Activated gamma-delta T cell (primary cell): ENCODE results near the gene SLC39A11.
"Not testable (repeated sequence)": the region's sequence is repeated elsewhere in the genome, so short reads cannot be mapped to it uniquely, and the experiment has no call there.

ENCODE experiments used
- DNase-seq: peaks from one replicate; lab custom pipeline; 2025; lab: John Stamatoyannopoulos, UW

Gene SLC39A11

GRCh38 chr17:72657467-72658317, 434.8 kb downstream of the SLC39A11 start:
- DNase-seq: no peak

GRCh38 chr17:72656130-72656763, 436.2 kb downstream of the SLC39A11 start:
- DNase-seq: no peak

- DNase-seq: no peak
Measured at GRCh38 chr17:72654706-72655105, 437.8 kb downstream of the SLC39A11 start.

- no peak for DNase-seq
Measured at GRCh38 chr17:72651988-72652387, 440.5 kb downstream of the SLC39A11 start.

GRCh38 chr17:72648702-72649101, 443.8 kb downstream of the SLC39A11 start:
- no peak for DNase-seq

- no peak for DNase-seq
Measured at GRCh38 chr17:72646176-72646575, 446.3 kb downstream of the SLC39A11 start.

GRCh38 chr17:72644492-72644891, 448.0 kb downstream of the SLC39A11 start:
- DNase-seq: no peak

- no peak for DNase-seq
Measured at GRCh38 chr17:72643575-72644216, 448.8 kb downstream of the SLC39A11 start.

GRCh38 chr17:72642720-72643119, 449.8 kb downstream of the SLC39A11 start:
- DNase-seq: no peak

- DNase-seq: no peak
Measured at GRCh38 chr17:72640415-72641165, 451.9 kb downstream of the SLC39A11 start.

GRCh38 chr17:72639711-72640110, 452.8 kb downstream of the SLC39A11 start:
- DNase-seq: no peak

GRCh38 chr17:72638932-72639331, 453.6 kb downstream of the SLC39A11 start:
- not testable (repeated sequence) for DNase-seq

- no peak for DNase-seq
Measured at GRCh38 chr17:72635034-72635635, 457.4 kb downstream of the SLC39A11 start.

- DNase-seq: no peak
Measured at GRCh38 chr17:72634621-72635020, 457.9 kb downstream of the SLC39A11 start.

GRCh38 chr17:72631949-72632684, 460.4 kb downstream of the SLC39A11 start:
- DNase-seq: no peak

- DNase-seq: no peak
Measured at GRCh38 chr17:72631568-72631948, 460.9 kb downstream of the SLC39A11 start.

GRCh38 chr17:72624652-72625051, 467.8 kb downstream of the SLC39A11 start:
- DNase-seq: no peak

GRCh38 chr17:72624226-72624625, 468.3 kb downstream of the SLC39A11 start:
- no peak for DNase-seq

- DNase-seq: no peak
Measured at GRCh38 chr17:72622661-72623433, 469.6 kb downstream of the SLC39A11 start.

- no peak for DNase-seq
Measured at GRCh38 chr17:72619976-72620650, 472.4 kb downstream of the SLC39A11 start.
